HEK293 (cell line): ENCODE data around the gene LGALSL.

Source experiments
- CTCF ChIA-PET: fragments of 350-600 bp; formaldehyde crosslinking; extraction: SDS; loops from one replicate; lab custom pipeline; 2021; ENCODE audit warnings: antibody characterized with exemption; lab: Yijun Ruan, JAX
- POLR2A ChIA-PET: fragments of 300-600 bp; formaldehyde crosslinking; extraction: SDS; loops from one replicate; lab custom pipeline; 2020; ENCODE audit warnings: antibody characterized with exemption, inconsistent platforms; lab: Yijun Ruan, JAX
- H3K27ac ChIP-seq: fragments of 200-500 bp; sonication (Bioruptor generic); 2 replicates; pipeline ENCODE4 v1.5.1; 2014; ENCODE audit warnings: low read depth, low read length, control low read depth, inconsistent platforms; ENCODE audit errors: extremely low read depth
- H3K36me3 ChIP-seq, 2 experiments: fragments of 200-500 bp in 1 of 2; sonication (Bioruptor generic) in 1 of 2; 1 replicate in 1 of 2; 2 replicates in 1 of 2; pipeline ENCODE4 v1.5.1; 2014 to 2017; ENCODE audit warnings: inconsistent platforms in 2 of 2, low read length in 2 of 2; ENCODE audit not compliant: control insufficient read depth in 2 of 2, insufficient read depth in 1 of 2
- H3K4me1 ChIP-seq: fragments of 200-500 bp; sonication (Bioruptor generic); 2 replicates; pipeline ENCODE4 v1.5.1; 2014; ENCODE audit warnings: mild to moderate bottlenecking, low read length, inconsistent platforms; ENCODE audit not compliant: control insufficient read depth, insufficient read depth
- H3K4me3 ChIP-seq: 2 replicates; pipeline ENCODE4 v1.5.1; 2011; ENCODE audit warnings: low read depth, mild to moderate bottlenecking, control low read depth, low read length, moderate library complexity
- H3K9me3 ChIP-seq: fragments of 200-500 bp; sonication (Bioruptor generic); 2 replicates; pipeline ENCODE4 v1.5.1; 2014; ENCODE audit warnings: low read depth, low read length, inconsistent platforms; ENCODE audit not compliant: control insufficient read depth, insufficient read depth
- FEZF1 ChIP-seq: fragments of 450-650 bp; formaldehyde crosslinking; IDR thresholded peaks from 2 replicates; pipeline ENCODE4 v1.5.1; 2016; ENCODE audit warnings: missing biosample characterization, missing genetic modification characterization
- MYNN ChIP-seq: fragments of 450-650 bp; formaldehyde crosslinking; IDR thresholded peaks from 2 replicates; pipeline ENCODE4 v1.5.1; 2016; ENCODE audit warnings: missing biosample characterization, missing genetic modification characterization, borderline replicate concordance
- RBAK ChIP-seq: fragments of 450-650 bp; formaldehyde crosslinking; IDR thresholded peaks from 2 replicates; pipeline ENCODE4 v1.5.1; 2016; ENCODE audit warnings: missing biosample characterization, missing genetic modification characterization
- SCRT2 ChIP-seq: fragments of 450-650 bp; formaldehyde crosslinking; IDR thresholded peaks from 2 replicates; pipeline ENCODE4 v1.5.1; 2016; ENCODE audit warnings: missing biosample characterization, missing genetic modification characterization
- ZBTB17 ChIP-seq: fragments of 450-650 bp; formaldehyde crosslinking; IDR thresholded peaks from 2 replicates; pipeline ENCODE4 v1.5.1; 2016; ENCODE audit warnings: missing biosample characterization, missing genetic modification characterization
- ZBTB8A ChIP-seq: fragments of 450-650 bp; formaldehyde crosslinking; IDR thresholded peaks from 2 replicates; pipeline ENCODE4 v1.5.1; 2016; ENCODE audit warnings: missing biosample characterization, missing genetic modification characterization
- ZNF146 ChIP-seq: fragments of 450-650 bp; formaldehyde crosslinking; IDR thresholded peaks from 2 replicates; pipeline ENCODE4 v1.5.1; 2016; ENCODE audit warnings: missing biosample characterization, missing genetic modification characterization
- ZNF221 ChIP-seq: fragments of 450-650 bp; formaldehyde crosslinking; IDR thresholded peaks from 2 replicates; pipeline ENCODE4 v1.5.1; 2017; ENCODE audit warnings: missing biosample characterization, missing genetic modification characterization, borderline replicate concordance
- ZNF223 ChIP-seq: fragments of 450-650 bp; formaldehyde crosslinking; IDR thresholded peaks from 2 replicates; pipeline ENCODE4 v1.5.1; 2016; ENCODE audit warnings: missing biosample characterization, missing genetic modification characterization
- ZNF324 ChIP-seq: fragments of 450-650 bp; formaldehyde crosslinking; IDR thresholded peaks from 2 replicates; pipeline ENCODE4 v1.5.1; 2016; ENCODE audit warnings: missing biosample characterization, missing genetic modification characterization
- ZNF341 ChIP-seq: fragments of 450-650 bp; formaldehyde crosslinking; IDR thresholded peaks from 2 replicates; pipeline ENCODE4; 2016; ENCODE audit warnings: low read depth, missing biosample characterization, missing genetic modification characterization
- ZNF514 ChIP-seq: fragments of 450-650 bp; formaldehyde crosslinking; IDR thresholded peaks from 2 replicates; pipeline ENCODE4 v1.5.1; 2016; ENCODE audit warnings: missing biosample characterization, missing genetic modification characterization
- ZNF518A ChIP-seq: fragments of 450-650 bp; formaldehyde crosslinking; conservative IDR thresholded peaks from 2 replicates; pipeline ENCODE4 v1.5.1; 2016; ENCODE audit warnings: low read depth, missing biosample characterization, missing genetic modification characterization
- ZNF530 ChIP-seq: fragments of 450-650 bp; formaldehyde crosslinking; IDR thresholded peaks from 2 replicates; pipeline ENCODE4 v1.5.1; 2016; ENCODE audit warnings: low read depth, missing biosample characterization, missing genetic modification characterization
- ZNF704 ChIP-seq: fragments of 450-650 bp; formaldehyde crosslinking; IDR thresholded peaks from 2 replicates; pipeline ENCODE4 v1.5.1; 2016; ENCODE audit warnings: missing biosample characterization, missing genetic modification characterization
- TF ChIP-seq, protein P1 (sequence below): fragments of 450-650 bp; formaldehyde crosslinking; IDR thresholded peaks from 2 replicates; pipeline ENCODE4 v1.5.1; 2016; ENCODE audit warnings: missing biosample characterization, missing genetic modification characterization
- TF ChIP-seq, protein P2 (sequence below): fragments of 450-650 bp; formaldehyde crosslinking; IDR thresholded peaks from 2 replicates; pipeline ENCODE4 v1.5.1; 2016; ENCODE audit warnings: missing biosample characterization, missing genetic modification characterization, borderline replicate concordance

Gene LGALSL

GRCh38 chr2:64502860-64503259 is 48.9 kb downstream of the LGALSL start:
- CTCF ChIA-PET = interaction anchor here (0.6 to 2.2 kb wide), 3 partner anchors 15 to 452 kb away, joined by 3 to 7 read pairs (median 4); no protein-coding TSS in a partner anchor
- TF ChIP-seq, protein P1, sequence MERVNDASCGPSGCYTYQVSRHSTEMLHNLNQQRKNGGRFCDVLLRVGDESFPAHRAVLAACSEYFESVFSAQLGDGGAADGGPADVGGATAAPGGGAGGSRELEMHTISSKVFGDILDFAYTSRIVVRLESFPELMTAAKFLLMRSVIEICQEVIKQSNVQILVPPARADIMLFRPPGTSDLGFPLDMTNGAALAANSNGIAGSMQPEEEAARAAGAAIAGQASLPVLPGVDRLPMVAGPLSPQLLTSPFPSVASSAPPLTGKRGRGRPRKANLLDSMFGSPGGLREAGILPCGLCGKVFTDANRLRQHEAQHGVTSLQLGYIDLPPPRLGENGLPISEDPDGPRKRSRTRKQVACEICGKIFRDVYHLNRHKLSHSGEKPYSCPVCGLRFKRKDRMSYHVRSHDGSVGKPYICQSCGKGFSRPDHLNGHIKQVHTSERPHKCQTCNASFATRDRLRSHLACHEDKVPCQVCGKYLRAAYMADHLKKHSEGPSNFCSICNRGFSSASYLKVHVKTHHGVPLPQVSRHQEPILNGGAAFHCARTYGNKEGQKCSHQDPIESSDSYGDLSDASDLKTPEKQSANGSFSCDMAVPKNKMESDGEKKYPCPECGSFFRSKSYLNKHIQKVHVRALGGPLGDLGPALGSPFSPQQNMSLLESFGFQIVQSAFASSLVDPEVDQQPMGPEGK (tag by site-specific recombination) = no peak
- TF ChIP-seq RBAK (no peak), ZNF146 (0 out of 2 replicates have a peak, but pooled peaks have one; percentile 0), ZNF704 (tag by site-specific recombination) (no peak), ZNF514 (tag by site-specific recombination) (no peak)
- TF ChIP-seq, all 188 proteins: peak for 1
- H3K4me1 ChIP-seq = no peaks in the 10 kb centered on the region
- H3K9me3 ChIP-seq = no peaks in the 10 kb centered on the region
- H3K4me3 ChIP-seq = no peak overlapping the region
- no peaks in the 10 kb centered on the region for H3K36me3 ChIP-seq
- POLR2A ChIA-PET = no interaction called here
- no peak overlapping the region for H3K27ac ChIP-seq

DNA sequence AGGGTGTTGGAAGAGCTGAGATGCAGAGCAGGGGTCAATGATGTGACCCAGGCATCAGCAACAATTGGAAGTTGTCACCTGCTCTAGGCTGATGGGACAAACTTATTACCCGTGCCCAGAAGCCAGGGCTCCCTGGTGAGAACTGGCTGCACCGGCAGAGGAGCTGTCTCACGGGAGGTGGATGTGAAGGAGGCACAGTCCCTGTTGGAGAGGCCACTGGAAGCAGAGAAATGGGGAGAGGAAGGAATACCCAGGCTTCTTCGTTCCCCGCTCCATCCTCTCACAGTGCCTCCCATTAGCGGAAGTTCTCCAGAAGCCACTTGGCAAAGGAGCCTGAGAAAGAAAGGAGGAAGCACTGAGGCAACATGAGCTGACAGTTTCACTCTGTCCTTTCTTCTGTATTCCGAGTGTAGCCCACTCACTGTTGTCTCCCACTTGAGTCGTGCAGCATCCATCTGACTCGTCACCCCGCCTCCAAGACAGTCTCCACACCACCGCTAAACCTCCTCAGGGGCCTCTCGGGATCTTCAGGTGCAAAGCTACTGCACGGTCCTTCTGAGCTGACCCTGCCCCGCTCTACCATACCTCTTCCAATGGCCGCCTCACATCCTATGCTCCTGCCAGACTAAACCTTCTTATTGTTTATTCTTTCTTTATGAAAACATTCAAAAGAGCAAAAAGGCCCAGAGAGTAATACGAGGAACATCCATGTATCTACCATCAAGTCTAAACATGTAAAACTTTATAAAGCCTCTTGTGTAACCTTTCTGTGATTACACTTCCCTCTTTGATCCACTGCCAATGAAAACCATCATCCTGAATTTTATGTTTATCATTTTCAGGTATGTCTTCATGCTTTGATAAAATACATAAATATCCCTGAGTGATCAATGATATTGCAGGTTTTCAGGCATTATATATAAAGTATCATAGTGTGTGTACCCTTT is 51.1 kb downstream of the LGALSL start:
- no peaks in the 10 kb centered on the region for H3K36me3 ChIP-seq
- H3K9me3 ChIP-seq = no peaks in the 10 kb centered on the region
- no peak for TF ChIP-seq SCRT2 (tag by site-specific recombination)
- TF ChIP-seq ZBTB17 (tag by site-specific recombination) = no peak
- no peak for TF ChIP-seq ZBTB8A (tag by site-specific recombination)
- no peak for TF ChIP-seq MYNN
- no peak for TF ChIP-seq ZNF223 (tag by site-specific recombination)
- TF ChIP-seq, protein P2, sequence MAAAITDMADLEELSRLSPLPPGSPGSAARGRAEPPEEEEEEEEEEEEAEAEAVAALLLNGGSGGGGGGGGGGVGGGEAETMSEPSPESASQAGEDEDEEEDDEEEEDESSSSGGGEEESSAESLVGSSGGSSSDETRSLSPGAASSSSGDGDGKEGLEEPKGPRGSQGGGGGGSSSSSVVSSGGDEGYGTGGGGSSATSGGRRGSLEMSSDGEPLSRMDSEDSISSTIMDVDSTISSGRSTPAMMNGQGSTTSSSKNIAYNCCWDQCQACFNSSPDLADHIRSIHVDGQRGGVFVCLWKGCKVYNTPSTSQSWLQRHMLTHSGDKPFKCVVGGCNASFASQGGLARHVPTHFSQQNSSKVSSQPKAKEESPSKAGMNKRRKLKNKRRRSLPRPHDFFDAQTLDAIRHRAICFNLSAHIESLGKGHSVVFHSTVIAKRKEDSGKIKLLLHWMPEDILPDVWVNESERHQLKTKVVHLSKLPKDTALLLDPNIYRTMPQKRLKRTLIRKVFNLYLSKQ (tag by site-specific recombination) = no peak
- TF ChIP-seq FEZF1 = no peak
- TF ChIP-seq ZNF324 (tag by site-specific recombination) = no peak
- TF ChIP-seq ZNF518A (tag by site-specific recombination) = no peak
- TF ChIP-seq ZNF530 (tag by site-specific recombination) = no peak
- no peak for TF ChIP-seq ZNF221 (tag by site-specific recombination)
- TF ChIP-seq ZNF341 (tag by site-specific recombination) = no peak
- TF ChIP-seq, all 188 proteins: peak for 0
- CTCF ChIA-PET = interaction anchor here (1.0 to 3.6 kb wide), 4 partner anchors 9 to 17 kb away, joined by 3 to 15 read pairs (median 4); no protein-coding TSS in a partner anchor
- no peak overlapping the region for H3K27ac ChIP-seq
- POLR2A ChIA-PET = interaction anchor here (0.5 to 1.1 kb wide), 2 partner anchors 15 to 522 kb away, joined by 3 to 4 read pairs; no protein-coding TSS in a partner anchor
- no peaks in the 10 kb centered on the region for H3K4me1 ChIP-seq
- H3K4me3 ChIP-seq = no peak overlapping the region
